DOHH2 (cell line): ENCODE measurements around the gene MYH15.

Experiments used
- CTCF ChIP-seq: fragments of 200-600 bp; sonication (generic); IDR thresholded peaks from one replicate; pipeline ENCODE4 v1.5.1; 2014; ENCODE audit warnings: antibody characterized with exemption, mild to moderate bottlenecking, low read depth, low read length; ENCODE audit not compliant: poor library complexity, severe bottlenecking
- EZH2phosphoT487 ChIP-seq: fragments of 200-600 bp; sonication (generic); IDR thresholded peaks from 2 replicates; pipeline ENCODE4 v1.6.1; 2017; ENCODE audit warnings: borderline replicate concordance, mild to moderate bottlenecking, antibody characterized with exemption, low read length, moderate library complexity, mixed read lengths

GRCh38 chr3:108396336-108396735, 114.1 kb downstream of the MYH15 start:
- TF ChIP-seq CTCF (no peak), EZH2phosphoT487 (no peak)
